Thoracic aorta (tissue), 2 donors: ENCODE results near the gene FAM161A. TPM values are rescaled to one million over a fixed set of nuclear protein-coding genes. Genes with fewer than 3 reads are reported as not detected.
"Not testable (repeated sequence)": the region's sequence is repeated elsewhere in the genome, so short reads cannot be mapped to it uniquely, and the experiment has no call there.

Source experiments
- ATAC-seq: fragments of 150-250 bp; one replicate; pipeline ENCODE4 v1.8.0; 2017; ENCODE audit warnings: low read depth; ENCODE audit not compliant: insufficient number of reproducible peaks, low FRiP score
- DNase-seq: peaks from one replicate; pipeline ENCODE4 v3.0.0-alpha.2; 2020; ENCODE audit warnings: low spot score
- H3K27ac ChIP-seq, 2 donors: fragments of 200-600 bp; sonication (generic); 1 replicate in 1 of 2; 2 replicates in 1 of 2; pipeline ENCODE4 v1.5.1; 2016; ENCODE audit warnings: mild to moderate bottlenecking in 2 of 2, moderate library complexity in 2 of 2
- H3K27me3 ChIP-seq: fragments of 200-600 bp; sonication (generic); replicated peaks from 2 replicates; pipeline ENCODE4 v1.6.0; 2016; ENCODE audit warnings: mild to moderate bottlenecking; ENCODE audit not compliant: insufficient read depth
- H3K36me3 ChIP-seq: fragments of 200-600 bp; sonication (generic); one replicate; pipeline ENCODE4 v1.5.1; 2016
- H3K4me1 ChIP-seq, 2 donors: fragments of 200-600 bp; sonication (generic); 1 replicate in 1 of 2; 2 replicates in 1 of 2; pipeline versions ENCODE4 v1.5.1 to v1.6.0; 2016; ENCODE audit warnings: low read depth in 2 of 2, mild to moderate bottlenecking in 1 of 2; ENCODE audit not compliant: control insufficient read depth in 1 of 2
- H3K4me3 ChIP-seq: fragments of 200-600 bp; sonication (generic); 2 replicates; pipeline ENCODE4 v1.5.1; 2016; ENCODE audit warnings: mild to moderate bottlenecking
- H3K9me3 ChIP-seq: fragments of 200-600 bp; sonication (generic); 2 replicates; pipeline ENCODE4 v1.5.1; 2016
- CTCF ChIP-seq: fragments of 200-600 bp; sonication (generic); IDR thresholded peaks from one replicate; pipeline ENCODE4 v1.5.1; 2019; ENCODE audit warnings: antibody characterized with exemption
- total RNA-seq, 2 donors: library from RNA; depleted of rRNA; stranded (reverse); fragments of >200 nt; gene quantifications; one replicate each; pipeline versions ENCODE4 v1.1.0 to v1.2.3, GENCODE V29; 2016

The FAM161A gene
- total RNA-seq, 2 donors from 2014 or later = 4.6 to 13.8 TPM

GRCh38 chr2:61887717-61888266, 33.9 kb upstream of the FAM161A start:
- DNase-seq (no peak), ATAC-seq (peak; percentile 30)
- H3K36me3 ChIP-seq = peaks cover 9% of the 10 kb centered on the region
- no peaks in the 10 kb centered on the region for H3K9me3 ChIP-seq
- H3K27me3 ChIP-seq = no peaks in the 10 kb centered on the region
- H3K27ac ChIP-seq = peak overlapping the region; percentile 80 to 97
- no peak for TF ChIP-seq CTCF
- peak overlapping the region; percentile 73 for H3K4me3 ChIP-seq
- H3K4me1 ChIP-seq = peaks cover 8 to 18% of the 10 kb centered on the region in 2 donors

- H3K4me3 ChIP-seq = no peak overlapping the region
- H3K27ac ChIP-seq = no peak overlapping the region
- no peak for ATAC-seq
- H3K36me3 ChIP-seq = peaks cover 18% of the 10 kb centered on the region
- peaks cover 8 to 18% of the 10 kb centered on the region in 2 donors for H3K4me1 ChIP-seq
- no peaks in the 10 kb centered on the region for H3K9me3 ChIP-seq
- TF ChIP-seq CTCF = no peak
- H3K27me3 ChIP-seq = no peaks in the 10 kb centered on the region
- no peak for DNase-seq
Observed at GRCh38 chr2:61885896-61886603, 32.2 kb upstream of the FAM161A start.

- peaks cover 8 to 18% of the 10 kb centered on the region in 2 donors for H3K4me1 ChIP-seq
- TF ChIP-seq CTCF = no peak
- no peak for DNase-seq
- no peak for ATAC-seq
- no peak overlapping the region for H3K4me3 ChIP-seq
- no peak overlapping the region for H3K27ac ChIP-seq
- H3K36me3 ChIP-seq = peaks cover 43% of the 10 kb centered on the region
- H3K9me3 ChIP-seq = no peaks in the 10 kb centered on the region
- H3K27me3 ChIP-seq = no peaks in the 10 kb centered on the region
Observed at GRCh38 chr2:61882850-61883249, 29.0 kb upstream of the FAM161A start.

- peaks cover 64% of the 10 kb centered on the region for H3K36me3 ChIP-seq
- H3K4me1 ChIP-seq, DNase-seq, H3K4me3 ChIP-seq, H3K27ac ChIP-seq, H3K9me3 ChIP-seq, ATAC-seq, H3K27me3 ChIP-seq: not testable (repeated sequence)
Observed at GRCh38 chr2:61879351-61879750, 25.5 kb upstream of the FAM161A start.

- H3K4me3 ChIP-seq = no peak overlapping the region
- no peaks in the 10 kb centered on the region for H3K27me3 ChIP-seq
- ATAC-seq (no peak), DNase-seq (no peak)
- no peaks in the 10 kb centered on the region for H3K4me1 ChIP-seq
- peaks cover 69% of the 10 kb centered on the region for H3K36me3 ChIP-seq
- TF ChIP-seq CTCF = no peak
- H3K9me3 ChIP-seq = no peaks in the 10 kb centered on the region
- no peak overlapping the region for H3K27ac ChIP-seq
Observed at GRCh38 chr2:61878761-61879160, 24.9 kb upstream of the FAM161A start.
